GM18951 (cell line): ENCODE data around the gene ADAMTS9.

Source experiments
- POLR2A ChIP-seq: IDR thresholded peaks from 4 replicates; pipeline ENCODE4 v1.6.1; 2011; ENCODE audit warnings: mild to moderate bottlenecking; ENCODE audit not compliant: insufficient read length, insufficient read depth; ENCODE audit errors: extremely low read depth
- in situ Hi-C: fragments of 300-500 bp; cut with MboI; formaldehyde crosslinking; loops from one replicate; pipeline ENCODE4 v1.12.0; 2022; ENCODE audit warnings: low sequenced_read_pairs, mixed read lengths, inconsistent platforms; ENCODE audit not compliant: unreplicated experiment

Gene ADAMTS9

DNA sequence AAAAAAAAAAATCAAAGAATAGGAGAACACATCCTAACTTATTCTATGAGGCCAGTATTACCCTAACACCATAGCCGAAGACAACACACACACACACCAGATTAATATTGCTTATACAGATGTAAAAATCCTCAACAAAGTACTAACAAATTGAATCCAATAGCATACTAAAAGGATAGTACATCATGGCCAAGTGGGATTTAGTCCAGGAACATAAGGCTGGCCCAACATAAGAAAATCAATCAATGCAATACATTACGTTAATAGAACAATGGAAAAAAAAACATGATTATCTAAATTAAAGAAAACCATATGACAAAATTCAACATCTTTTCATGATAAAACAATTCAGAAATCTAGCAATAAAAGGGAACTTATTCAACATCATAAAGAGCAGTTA lies 79.1 kb downstream of the ADAMTS9 start:
- TF ChIP-seq POLR2A, result no peak
- in situ Hi-C loops, result no loop called here

DNA sequence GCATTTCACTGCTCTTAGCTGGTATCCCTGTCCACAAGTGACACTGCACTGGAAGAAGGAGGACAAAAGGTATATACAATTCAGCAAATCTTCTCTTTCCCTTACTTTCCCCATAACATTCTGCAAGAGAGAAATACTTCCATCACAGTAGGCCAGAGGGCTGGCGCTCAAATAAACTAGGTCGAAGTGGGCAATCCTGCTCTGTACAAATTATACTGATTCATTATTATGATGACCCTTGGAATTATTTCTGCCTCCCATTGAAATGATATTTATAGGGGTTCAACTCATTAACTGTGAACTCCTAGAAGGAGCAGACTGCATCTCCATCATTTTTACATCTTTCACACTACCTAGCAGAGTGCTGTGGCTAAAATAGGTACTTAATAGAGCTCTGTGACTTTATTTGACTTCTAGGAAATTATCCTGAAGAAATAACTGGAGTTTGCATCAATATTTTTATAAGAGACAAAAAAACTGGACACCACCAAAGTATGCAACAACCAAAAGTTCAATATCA lies 80.7 kb downstream of the ADAMTS9 start:
- in situ Hi-C loops, result no loop called here
- TF ChIP-seq POLR2A, result no peak

DNA sequence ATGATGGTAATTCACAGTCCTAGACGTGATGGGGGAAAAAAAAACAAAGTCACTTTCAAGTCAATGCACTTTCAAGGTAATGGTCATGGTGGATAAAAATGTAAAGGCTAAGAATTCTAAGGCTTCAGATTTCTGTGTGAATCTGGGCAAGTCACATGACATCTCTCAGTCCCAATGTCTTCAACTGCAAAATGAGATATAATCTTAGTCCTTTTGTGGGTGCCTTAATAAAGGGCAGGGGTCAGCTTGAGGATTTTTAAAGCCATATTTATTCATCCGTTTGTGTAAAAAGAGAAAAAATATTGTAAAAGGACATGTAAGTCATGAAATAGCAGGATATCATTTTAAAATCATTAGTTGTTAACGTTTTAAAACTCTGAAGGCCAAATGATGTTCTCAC lies 83.5 kb downstream of the ADAMTS9 start:
- in situ Hi-C loops, result no loop called here
- TF ChIP-seq POLR2A, result no peak

DNA sequence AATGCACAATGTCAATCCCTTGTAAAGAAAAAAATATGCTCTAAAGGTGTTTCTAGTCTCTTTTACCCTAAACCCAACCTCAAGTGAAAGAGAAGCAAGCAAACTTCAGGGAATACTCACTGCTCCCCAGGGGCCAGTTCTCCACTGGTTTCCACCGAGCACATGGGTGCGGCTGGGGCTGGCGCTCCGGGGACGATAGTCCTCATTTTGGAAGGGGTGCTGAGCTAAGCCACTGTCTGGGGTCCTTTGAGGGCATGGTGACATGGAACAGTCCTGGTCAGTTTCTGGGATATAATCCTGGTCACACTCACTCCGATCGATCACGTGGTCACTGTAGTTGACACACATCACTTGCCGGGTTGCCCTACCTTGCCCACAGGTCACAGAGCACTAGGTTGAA lies 86.0 kb downstream of the ADAMTS9 start:
- in situ Hi-C loops, result no loop called here
- no peak for TF ChIP-seq POLR2A

DNA sequence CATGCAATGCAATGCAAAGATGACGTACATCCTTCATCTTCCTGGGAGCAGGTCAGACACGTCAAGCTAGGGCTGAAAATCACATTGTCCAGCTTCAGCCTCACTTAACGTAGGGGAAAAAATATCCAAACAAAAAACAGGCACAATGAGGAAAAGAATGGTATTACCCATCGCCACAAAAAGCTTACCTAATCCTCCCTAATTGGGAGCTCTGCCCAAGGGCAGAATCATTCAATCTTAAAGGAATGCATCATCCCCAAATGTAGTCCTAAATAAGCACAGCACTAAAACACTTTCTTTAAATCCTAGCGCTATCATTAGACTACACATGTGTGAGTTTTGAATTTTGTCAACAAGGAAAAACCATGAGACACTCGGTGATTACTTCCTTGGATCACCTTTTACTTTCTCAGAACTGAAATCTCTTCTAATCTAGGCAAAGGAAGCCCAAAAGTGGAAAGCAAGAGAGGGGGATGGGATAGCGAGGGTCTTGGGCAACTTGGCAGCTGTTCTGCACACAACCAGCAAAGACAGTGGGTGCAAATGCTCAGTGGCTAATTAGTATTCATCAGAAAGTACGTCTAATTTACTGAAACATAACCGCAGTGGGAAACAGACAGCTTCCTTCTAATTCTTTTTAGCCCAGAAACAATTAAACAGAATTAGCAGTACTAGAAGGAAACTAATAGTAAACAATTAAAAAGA lies 87.4 kb downstream of the ADAMTS9 start:
- no peak for TF ChIP-seq POLR2A
- in situ Hi-C loops, result no loop called here

DNA sequence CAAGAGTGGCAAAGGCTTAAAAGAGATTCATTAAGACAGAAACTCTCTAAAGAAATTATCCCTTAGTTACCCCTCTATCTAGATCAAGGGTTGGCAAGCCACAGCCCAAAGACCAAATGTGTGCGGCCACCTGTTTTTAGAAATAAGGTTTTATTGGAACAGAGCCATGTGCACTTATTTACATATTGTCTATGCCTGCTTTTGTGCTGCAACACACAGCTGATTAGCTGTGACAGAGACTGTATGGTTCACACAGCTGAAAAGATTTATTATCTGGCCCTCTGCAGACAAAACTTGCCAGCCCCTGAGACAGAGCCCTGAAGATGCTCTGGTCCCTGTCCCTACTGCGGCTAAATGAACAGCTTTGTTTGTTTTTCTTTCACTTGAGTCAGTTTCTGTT lies 88.1 kb downstream of the ADAMTS9 start:
- no peak for TF ChIP-seq POLR2A
- in situ Hi-C loops, result no loop called here

DNA sequence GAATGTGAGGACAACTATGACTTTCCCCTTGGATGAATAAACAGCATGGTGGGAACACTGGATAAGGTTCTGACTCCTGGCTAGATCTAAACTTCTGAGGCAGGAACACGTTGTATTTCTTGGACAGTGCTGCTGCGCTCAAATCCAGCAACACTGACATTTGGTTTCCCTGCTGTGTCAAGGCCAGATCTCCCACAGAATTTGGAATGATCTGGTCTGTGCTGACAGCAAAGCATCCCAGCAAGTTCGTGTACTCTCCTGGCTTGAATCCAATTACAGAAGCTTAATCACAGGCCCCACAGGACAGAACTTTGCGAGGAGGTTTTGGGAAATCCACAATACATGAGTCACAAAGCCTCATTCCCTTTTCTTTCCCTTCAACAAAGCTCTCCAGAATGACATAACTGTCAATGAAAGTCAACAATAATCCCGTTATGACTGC lies 92.5 kb downstream of the ADAMTS9 start:
- in situ Hi-C loops, result no loop called here
- no peak for TF ChIP-seq POLR2A

DNA sequence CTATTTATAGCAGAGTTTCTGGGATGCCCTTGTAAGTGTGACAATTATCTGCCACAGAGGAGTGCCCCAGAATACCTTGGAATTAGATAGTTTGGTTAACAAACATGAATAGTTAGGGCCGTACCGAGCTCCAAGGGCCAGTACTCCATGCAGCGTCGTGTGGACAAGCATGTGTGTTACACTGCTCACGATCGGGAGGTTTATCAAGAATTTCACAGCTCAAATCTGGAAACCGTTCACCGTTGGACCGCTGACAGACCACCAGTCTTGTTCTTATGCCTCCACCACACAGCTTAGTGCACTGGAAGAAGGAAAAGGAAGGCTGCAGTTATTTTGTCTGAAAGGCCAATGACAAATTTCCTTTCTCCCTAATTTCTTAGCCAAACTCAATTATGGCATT lies 93.7 kb downstream of the ADAMTS9 start:
- no peak for TF ChIP-seq POLR2A
- in situ Hi-C loops, result no loop called here

DNA sequence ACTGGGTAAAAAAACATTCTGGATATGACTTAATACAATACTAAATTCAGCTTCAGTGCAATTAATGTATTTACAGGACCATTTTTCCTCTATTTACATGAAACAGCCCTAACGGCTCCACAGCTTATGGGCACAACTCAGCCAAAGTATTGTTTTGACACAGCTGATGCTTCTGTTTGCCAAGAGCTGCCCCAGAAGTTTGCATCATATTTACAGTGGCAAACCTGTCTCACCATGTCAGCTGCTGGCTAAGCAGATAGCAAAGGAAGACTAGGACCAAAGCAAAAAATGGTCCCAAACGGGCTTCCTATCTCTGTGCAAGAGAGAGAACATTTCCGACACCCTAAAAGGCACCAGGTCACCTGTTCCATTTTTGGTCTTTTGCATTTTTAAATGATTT lies 94.5 kb downstream of the ADAMTS9 start:
- in situ Hi-C loops, result no loop called here
- no peak for TF ChIP-seq POLR2A

DNA sequence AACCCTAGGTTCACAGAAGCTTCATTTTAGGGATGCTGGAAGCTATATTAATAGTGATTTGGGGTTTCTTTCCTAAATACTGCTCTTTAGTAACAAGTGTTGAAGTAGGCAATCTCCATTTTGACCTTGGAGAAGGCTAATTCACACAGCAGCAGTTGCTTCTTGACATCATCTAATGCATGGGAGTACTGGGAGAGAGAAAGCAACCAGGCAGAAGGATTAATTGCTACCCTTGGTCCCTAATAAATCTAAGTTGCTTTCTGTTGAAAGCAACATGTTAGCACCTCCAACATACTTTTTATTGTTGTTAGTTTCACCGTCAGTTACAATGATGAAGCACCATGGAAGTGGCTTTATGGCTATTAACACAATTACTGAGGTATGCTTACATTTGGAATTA lies 96.2 kb downstream of the ADAMTS9 start:
- no peak for TF ChIP-seq POLR2A

DNA sequence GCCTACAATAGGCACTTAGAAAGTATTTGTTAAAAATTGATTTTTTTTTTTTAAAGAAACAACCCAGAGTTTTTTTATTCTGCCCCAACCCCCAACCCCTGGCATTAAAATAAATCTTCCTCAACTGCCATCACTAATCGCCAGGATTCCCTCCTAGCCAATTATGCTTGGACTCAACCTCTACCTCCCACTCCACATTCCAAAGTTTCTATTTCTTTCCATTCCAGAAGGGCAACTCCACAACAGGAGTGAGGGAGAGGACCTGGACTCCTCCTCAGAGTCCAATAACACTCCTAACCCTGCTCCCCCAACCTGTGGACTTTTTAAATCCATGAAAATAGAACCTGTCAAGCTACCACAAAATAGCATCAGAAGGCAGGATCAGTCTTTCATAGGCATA lies 99.4 kb downstream of the ADAMTS9 start:
- in situ Hi-C loops, result no loop called here
- TF ChIP-seq POLR2A, result no peak

More for the DNA sequence above, 96.2 kb downstream of the ADAMTS9 start:
- in situ Hi-C loops, result no loop called here

DNA sequence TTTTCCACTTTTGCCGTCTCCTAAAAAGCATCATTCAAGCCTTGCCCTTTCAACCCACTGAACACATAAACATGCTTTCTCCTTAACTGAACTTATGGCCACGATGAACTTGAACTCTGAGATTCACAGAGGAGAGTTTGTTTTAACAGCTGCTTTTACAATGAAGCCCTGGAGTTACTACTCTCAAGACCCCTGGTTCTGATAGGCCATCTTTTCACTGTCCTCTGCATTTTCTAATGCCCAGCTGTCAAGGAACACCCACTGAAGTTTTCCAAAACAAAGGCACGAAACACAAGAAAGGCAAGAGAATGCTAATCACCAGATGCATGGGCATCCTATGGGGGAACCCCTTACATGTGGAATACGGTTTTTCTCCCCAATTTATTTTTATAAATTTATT lies 100.8 kb downstream of the ADAMTS9 start:
- in situ Hi-C loops, result no loop called here
- no peak for TF ChIP-seq POLR2A

DNA sequence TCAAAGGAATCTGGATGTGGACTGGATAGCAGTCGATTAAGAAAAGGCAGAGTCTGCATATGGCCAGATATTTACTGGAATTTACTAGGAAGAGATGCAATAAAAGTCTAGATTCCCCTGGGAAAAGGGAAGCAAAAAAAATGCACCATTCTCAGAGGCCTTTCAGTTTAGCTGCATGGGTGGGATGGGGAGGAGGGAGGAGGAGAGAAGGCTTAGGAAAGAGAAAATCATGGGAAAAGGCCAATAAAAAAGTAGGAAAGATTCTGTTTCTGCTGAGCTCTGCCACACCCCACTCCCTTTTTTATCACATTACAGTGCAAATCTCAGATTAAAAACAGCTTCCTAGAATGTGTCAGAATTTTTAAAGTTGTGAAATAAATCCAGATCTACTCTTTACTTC lies 103.6 kb downstream of the ADAMTS9 start:
- in situ Hi-C loops, result no loop called here
- no peak for TF ChIP-seq POLR2A

DNA sequence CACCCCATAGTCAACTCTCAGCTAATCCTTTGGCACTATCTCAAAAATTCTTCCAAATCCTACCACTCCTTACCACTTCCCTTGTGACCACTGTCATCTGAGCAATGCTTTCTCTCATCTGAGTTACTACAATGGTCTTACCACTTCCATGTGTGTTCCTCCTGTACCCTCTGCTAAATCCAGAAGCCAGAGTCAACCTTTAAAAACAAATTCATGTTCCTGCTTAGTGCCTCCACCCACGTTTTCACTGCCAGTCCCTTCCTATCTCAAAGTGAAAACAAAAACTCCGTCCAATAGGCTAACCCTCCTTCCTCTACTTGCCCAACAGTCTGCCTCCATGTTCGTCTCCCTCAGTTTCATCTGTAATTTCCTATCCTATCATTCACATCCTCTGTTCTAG lies 109.0 kb downstream of the ADAMTS9 start:
- TF ChIP-seq POLR2A, result no peak
- in situ Hi-C loops, result no loop called here
